Pancreas (tissue), 10 donors: ENCODE data around the gene KRTAP10-4. TPM values are rescaled to one million over a fixed set of nuclear protein-coding genes. Genes with fewer than 3 reads are reported as not detected.

Source experiments
- ATAC-seq, 4 donors: fragments of 200-7000 bp; cut with Tn5 transposase; one replicate each; pipeline versions ENCODE4 v1.8.0 to v1.9.1; 2020; ENCODE audit warnings: mild to moderate bottlenecking in 4 of 4, moderate library complexity in 4 of 4
- DNase-seq, 6 donors: peaks; one replicate each; pipeline ENCODE4 v3.0.0-alpha.2; 2020
- FAIRE-seq: peaks from 2 replicates; lab custom pipeline; 2012; peaks lifted over from hg19 to GRCh38; lab: Jason Lieb, UNC
- H3K27ac ChIP-seq, 4 donors: fragments of 200-600 bp; sonication (generic); 1 replicate in 3 of 4; 2 replicates in 1 of 4; pipeline versions ENCODE4 v1.5.0 to v1.8.0; 2020
- H3K27me3 ChIP-seq, 4 donors: fragments of 200-600 bp; one replicate each; pipeline ENCODE4 v1.8.0; 2021
- H3K36me3 ChIP-seq, 3 donors: fragments of 200-600 bp; sonication (generic) in 1 of 3; one replicate each; pipeline versions ENCODE4 v1.5.0 to v1.8.0; 2020 to 2021
- H3K4me1 ChIP-seq, 3 donors: fragments of 200-600 bp; one replicate each; pipeline ENCODE4 v1.8.0; 2021
- H3K4me3 ChIP-seq, 4 donors: fragments of 200-600 bp; sonication (generic) in 2 of 4; one replicate each; pipeline versions ENCODE4 v1.5.0 to v1.8.0; 2020 to 2021
- H3K9me3 ChIP-seq, 4 donors: fragments of 200-600 bp; one replicate each; pipeline ENCODE4 v1.8.0; 2021
- WGBS, 2 donors: extraction: QIAGEN DNeasy Blood & Tissue Kit; methylation state at CpG; one replicate each; pipeline ENCODE4 v1.1.7; 2013; 5-methylcytosine and 5-hydroxymethylcytosine counted together
- intact Hi-C, 3 donors: fragments of 100-400 bp; cut with DNase I; formaldehyde crosslinking; loops; one replicate each; pipeline versions ENCODE4 v1.11.1 to v1.14.2; 2022
- polyA plus RNA-seq, 2 donors: library from polyadenylated mRNA; stranded (reverse); fragments of 200-250 nt; gene quantifications; one replicate each; pipeline ENCODE4 v1.2.3, GENCODE V29; 2013
- total RNA-seq, 6 donors: library from RNA; stranded (reverse); fragmentation: NEBNext Ultra II Directional in 4 of 6; extraction: Animal tissue kit (Norgen Biotek cat#: 25700) in 4 of 6; gene quantifications; one replicate each; pipeline versions ENCODE4 v1.2.1 to v1.2.4, GENCODE V29; 2021 to 2023
- TF ChIP-seq, protein P1 (sequence below), 4 donors: fragments of 200-600 bp; sonication (generic) in 3 of 4; IDR thresholded peaks; one replicate each; pipeline versions ENCODE4 v1.5.0 to v1.8.0; 2021; ENCODE audit warnings: antibody characterized with exemption in 4 of 4
- donor health status: healthy with polysubstance abuse.
- donor health status: DM: no; HTN: no; CAD: no; lungs with moderate emphysema.
- donor health status: DM: no; HTN: no; CAD: no.
- donor health status: control.
- donor health status: control.
- donor health status: Bipolar disorder and iron deficiency.
- donor health status: DM: yes; HTN: yes; CAD: no.
- donor health status: DM: no; HTN: no; CAD: no.
- donor health status: DM: no; HTN: no; CAD: no.
- donor health status: DM: yes; HTN: yes; CAD: no.

Gene KRTAP10-4
- total and polyA plus RNA-seq, 8 donors = not detected

DNA sequence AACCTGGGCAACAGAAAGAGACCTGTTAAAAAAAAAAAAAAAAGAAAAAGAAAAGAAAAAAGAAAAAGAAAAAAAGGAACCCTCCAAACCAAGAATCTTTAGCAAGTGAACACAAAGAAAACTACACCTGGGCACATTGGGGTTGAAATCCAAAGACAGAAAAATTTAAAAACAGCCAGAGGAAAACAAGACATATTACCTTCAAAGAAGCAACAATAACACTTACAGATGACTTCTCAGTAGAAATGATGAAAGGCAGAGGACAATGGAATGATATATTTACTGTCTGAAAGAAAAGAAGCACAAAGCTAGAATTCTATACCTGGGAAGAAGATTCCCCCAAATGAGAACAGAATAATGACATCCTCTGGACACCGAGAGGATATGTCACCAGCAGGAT, 30.8 kb upstream of the KRTAP10-4 start:
- WGBS, 2 donors = 65 to 75% methylated on average over 1 of the region's 1 CpG
- intact Hi-C loops = no loop called here
- TF ChIP-seq, protein P1, sequence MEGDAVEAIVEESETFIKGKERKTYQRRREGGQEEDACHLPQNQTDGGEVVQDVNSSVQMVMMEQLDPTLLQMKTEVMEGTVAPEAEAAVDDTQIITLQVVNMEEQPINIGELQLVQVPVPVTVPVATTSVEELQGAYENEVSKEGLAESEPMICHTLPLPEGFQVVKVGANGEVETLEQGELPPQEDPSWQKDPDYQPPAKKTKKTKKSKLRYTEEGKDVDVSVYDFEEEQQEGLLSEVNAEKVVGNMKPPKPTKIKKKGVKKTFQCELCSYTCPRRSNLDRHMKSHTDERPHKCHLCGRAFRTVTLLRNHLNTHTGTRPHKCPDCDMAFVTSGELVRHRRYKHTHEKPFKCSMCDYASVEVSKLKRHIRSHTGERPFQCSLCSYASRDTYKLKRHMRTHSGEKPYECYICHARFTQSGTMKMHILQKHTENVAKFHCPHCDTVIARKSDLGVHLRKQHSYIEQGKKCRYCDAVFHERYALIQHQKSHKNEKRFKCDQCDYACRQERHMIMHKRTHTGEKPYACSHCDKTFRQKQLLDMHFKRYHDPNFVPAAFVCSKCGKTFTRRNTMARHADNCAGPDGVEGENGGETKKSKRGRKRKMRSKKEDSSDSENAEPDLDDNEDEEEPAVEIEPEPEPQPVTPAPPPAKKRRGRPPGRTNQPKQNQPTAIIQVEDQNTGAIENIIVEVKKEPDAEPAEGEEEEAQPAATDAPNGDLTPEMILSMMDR (IDR thresholded peaks at IDR 0.05) = no peak
- DNase-seq = no peak
- no peak for ATAC-seq
- Histone ChIP-seq H3K9me3 (no peaks in the 10 kb centered on the region), H3K27me3 (no peaks in the 10 kb centered on the region), H3K4me1 (no peaks in the 10 kb centered on the region), H3K27ac (no peak overlapping the region), H3K36me3 (no peaks in the 10 kb centered on the region), H3K4me3 (no peak overlapping the region)
- no peak for FAIRE-seq

- no peak for ATAC-seq
- Histone ChIP-seq H3K4me1 (no peaks in the 10 kb centered on the region), H3K9me3 (no peaks in the 10 kb centered on the region), H3K4me3 (no peak overlapping the region), H3K27me3 (no peaks in the 10 kb centered on the region), H3K36me3 (no peaks in the 10 kb centered on the region), H3K27ac (no peak overlapping the region)
- WGBS, 2 donors = 54 to 71% methylated on average over 3 of the region's 3 CpGs
- DNase-seq = no peak
- TF ChIP-seq, protein P1 (IDR thresholded peaks at IDR 0.05) = no peak
- intact Hi-C loops = no loop called here
- FAIRE-seq = no peak
These were observed 29.0 kb upstream of the KRTAP10-4 start for GRCh38 chr21:44544566-44544965.

- FAIRE-seq = no peak
- H3K4me1 ChIP-seq = no peaks in the 10 kb centered on the region
- intact Hi-C loops = no loop called here
- DNase-seq = no peak
- WGBS, 2 donors = 40% methylated on average over 5 of the region's 5 CpGs
- H3K36me3 ChIP-seq = no peaks in the 10 kb centered on the region
- H3K27ac ChIP-seq = no peak overlapping the region
- H3K9me3 ChIP-seq = no peaks in the 10 kb centered on the region
- ATAC-seq = no peak
- TF ChIP-seq, protein P1 (IDR thresholded peaks at IDR 0.05) = no peak
- H3K4me3 ChIP-seq = no peak overlapping the region
- no peaks in the 10 kb centered on the region for H3K27me3 ChIP-seq
These were observed 25.7 kb upstream of the KRTAP10-4 start for GRCh38 chr21:44547656-44548331.

GRCh38 chr21:44548381-44548780, 25.1 kb upstream of the KRTAP10-4 start:
- no peak overlapping the region for H3K4me3 ChIP-seq
- no peaks in the 10 kb centered on the region for H3K36me3 ChIP-seq
- H3K27me3 ChIP-seq = no peaks in the 10 kb centered on the region
- FAIRE-seq (no peak), DNase-seq (no peak), ATAC-seq (no peak)
- no peaks in the 10 kb centered on the region for H3K4me1 ChIP-seq
- WGBS, 2 donors = 45 to 56% methylated on average over 13 of the region's 13 CpGs
- no peak overlapping the region for H3K27ac ChIP-seq
- intact Hi-C loops = no loop called here
- TF ChIP-seq, protein P1 (IDR thresholded peaks at IDR 0.05) = no peak
- no peaks in the 10 kb centered on the region for H3K9me3 ChIP-seq

- TF ChIP-seq, protein P1 (IDR thresholded peaks at IDR 0.05) = no peak
These were observed 24.6 kb upstream of the KRTAP10-4 start for GRCh38 chr21:44548922-44549321.

More at GRCh38 chr21:44548922-44549321, 24.6 kb upstream of the KRTAP10-4 start:
- H3K27me3 ChIP-seq = no peaks in the 10 kb centered on the region
- intact Hi-C loops = no loop called here
- H3K27ac ChIP-seq = no peak overlapping the region
- no peak for ATAC-seq
- no peak overlapping the region for H3K4me3 ChIP-seq
- H3K4me1 ChIP-seq = no peaks in the 10 kb centered on the region
- WGBS, 2 donors = 16 to 26% methylated on average over 14 of the region's 14 CpGs
- DNase-seq = no peak
- H3K9me3 ChIP-seq = no peaks in the 10 kb centered on the region
- FAIRE-seq = no peak
- H3K36me3 ChIP-seq = no peaks in the 10 kb centered on the region
